OCI-M1 (cell line): ENCODE measurements around the gene RAD23A.
"Not testable (repeated sequence)": the region's sequence is repeated elsewhere in the genome, so short reads cannot be mapped to it uniquely, and the experiment has no call there.

Experiments used
- DNase-seq: peaks from one replicate; lab custom pipeline; 2025; lab: John Stamatoyannopoulos, UW

The RAD23A gene

DNA sequence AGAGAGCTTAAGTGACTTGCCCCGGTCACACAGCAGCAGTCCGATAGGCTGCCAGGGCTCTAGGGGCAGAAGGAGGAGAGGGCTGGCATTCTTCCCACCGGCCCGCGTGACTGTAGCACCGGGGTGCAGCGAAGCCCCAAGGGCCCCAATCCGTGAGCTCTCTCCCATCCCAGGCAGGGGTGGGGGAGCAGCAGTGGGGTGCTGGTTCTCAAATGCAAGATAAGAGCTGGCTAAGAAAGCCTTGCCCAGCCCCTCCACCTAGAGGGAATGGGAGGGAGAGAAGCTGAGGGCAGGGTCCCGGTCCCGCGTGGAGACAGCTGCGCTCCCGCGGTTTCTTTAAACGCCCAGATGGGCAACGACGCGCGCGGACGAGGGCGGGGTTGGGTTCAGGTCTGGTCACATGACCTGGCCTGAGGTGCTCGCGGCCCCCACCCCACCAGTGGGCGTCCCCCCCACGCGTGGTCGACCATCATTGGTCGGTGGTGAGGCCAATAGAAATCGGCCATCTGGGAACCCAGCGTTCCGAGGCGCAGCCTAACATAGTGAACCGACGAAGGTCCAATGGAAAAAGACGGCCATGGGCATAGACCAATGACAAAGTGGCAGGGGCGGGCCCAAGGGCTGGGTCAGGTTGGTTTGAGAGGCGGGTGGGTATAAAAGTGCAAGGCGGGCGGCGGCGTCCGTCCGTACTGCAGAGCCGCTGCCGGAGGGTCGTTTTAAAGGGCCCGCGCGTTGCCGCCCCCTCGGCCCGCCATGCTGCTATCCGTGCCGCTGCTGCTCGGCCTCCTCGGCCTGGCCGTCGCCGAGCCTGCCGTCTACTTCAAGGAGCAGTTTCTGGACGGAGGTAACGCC is 7.5 kb upstream of the RAD23A start, which contains the start of gene CALR:
CALR (plus strand) TSS at position 683 of the 852 bp plus-strand sequence; CDS start at position 754, 71 bp downstream.
- DNase-seq, result peak; percentile 98

- DNase-seq, result no peak
Observed at GRCh38 chr19:12938779-12939601, 6.7 kb upstream of the RAD23A start.

DNA sequence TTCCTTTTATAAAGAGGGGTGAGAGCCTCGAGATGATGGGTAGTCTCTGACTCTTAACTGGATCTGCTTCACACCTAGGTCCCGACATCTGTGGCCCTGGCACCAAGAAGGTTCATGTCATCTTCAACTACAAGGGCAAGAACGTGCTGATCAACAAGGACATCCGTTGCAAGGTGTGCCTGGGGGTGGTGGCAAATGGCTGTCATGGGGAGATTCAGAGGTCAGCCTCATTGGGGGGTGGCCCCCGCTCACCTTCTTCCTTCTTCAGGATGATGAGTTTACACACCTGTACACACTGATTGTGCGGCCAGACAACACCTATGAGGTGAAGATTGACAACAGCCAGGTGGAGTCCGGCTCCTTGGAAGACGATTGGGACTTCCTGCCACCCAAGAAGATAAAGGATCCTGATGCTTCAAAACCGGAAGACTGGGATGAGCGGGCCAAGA is 5.7 kb upstream of the RAD23A start:
- DNase-seq, result no peak

GRCh38 chr19:12940897-12941296 is 4.8 kb upstream of the RAD23A start:
- DNase-seq, result no peak

- no peak for DNase-seq
Observed at GRCh38 chr19:12943437-12944044, 2.1 kb upstream of the RAD23A start.

DNA sequence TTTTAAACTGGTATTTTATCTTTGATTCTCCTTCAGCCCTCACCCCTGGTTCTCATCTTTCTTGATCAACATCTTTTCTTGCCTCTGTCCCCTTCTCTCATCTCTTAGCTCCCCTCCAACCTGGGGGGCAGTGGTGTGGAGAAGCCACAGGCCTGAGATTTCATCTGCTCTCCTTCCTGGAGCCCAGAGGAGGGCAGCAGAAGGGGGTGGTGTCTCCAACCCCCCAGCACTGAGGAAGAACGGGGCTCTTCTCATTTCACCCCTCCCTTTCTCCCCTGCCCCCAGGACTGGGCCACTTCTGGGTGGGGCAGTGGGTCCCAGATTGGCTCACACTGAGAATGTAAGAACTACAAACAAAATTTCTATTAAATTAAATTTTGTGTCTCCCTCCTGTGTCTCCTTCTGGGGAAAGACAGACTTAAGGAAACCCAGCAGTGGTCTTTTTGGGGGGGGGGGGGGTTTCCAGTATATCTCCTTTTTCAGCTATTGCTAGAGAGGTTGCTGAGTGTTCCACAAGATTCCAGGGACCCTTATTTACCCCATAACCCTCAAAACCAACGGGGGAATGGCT is 1.5 kb upstream of the RAD23A start:
- DNase-seq, result no peak

GRCh38 chr19:12946092-12946721 is 545 bp downstream of the RAD23A start:
- DNase-seq, result peak; percentile 44

GRCh38 chr19:12946731-12947496 is 1.3 kb downstream of the RAD23A start:
- no peak for DNase-seq

GRCh38 chr19:12947702-12948611 is 2.3 kb downstream of the RAD23A start:
- DNase-seq, result no peak

DNA sequence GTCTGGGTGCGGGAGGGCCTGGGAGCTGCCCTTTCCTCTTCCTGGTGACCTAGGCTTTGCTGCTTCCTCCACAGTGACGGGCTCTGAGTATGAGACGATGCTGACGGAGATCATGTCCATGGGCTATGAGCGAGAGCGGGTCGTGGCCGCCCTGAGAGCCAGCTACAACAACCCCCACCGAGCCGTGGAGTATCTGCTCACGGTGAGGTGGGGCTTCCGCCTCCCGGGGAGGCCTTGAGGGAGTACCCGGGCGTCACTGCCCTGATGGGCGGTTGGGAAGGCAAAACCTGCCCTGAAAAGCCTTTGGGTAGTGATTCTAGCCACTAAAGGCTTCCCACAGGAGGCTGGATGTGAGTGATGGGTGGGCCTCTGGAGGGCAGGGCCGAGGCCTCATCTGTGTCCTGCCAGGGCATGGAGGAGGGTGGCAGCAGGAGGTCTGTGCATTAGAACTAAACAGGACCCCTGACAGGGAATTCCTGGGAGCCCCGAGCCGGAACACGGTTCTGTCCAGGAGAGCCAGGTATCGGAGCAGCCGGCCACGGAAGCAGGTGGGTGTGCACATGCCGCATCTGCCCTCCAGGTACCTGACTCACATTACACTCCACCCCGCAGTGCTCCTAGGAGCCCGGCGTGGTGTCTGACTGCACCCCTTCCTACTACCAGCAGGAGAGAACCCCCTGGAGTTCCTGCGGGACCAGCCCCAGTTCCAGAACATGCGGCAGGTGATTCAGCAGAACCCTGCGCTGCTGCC is 3.1 kb downstream of the RAD23A start:
- no peak for DNase-seq

GRCh38 chr19:12949363-12950283 is 4.0 kb downstream of the RAD23A start:
- no peak for DNase-seq

DNA sequence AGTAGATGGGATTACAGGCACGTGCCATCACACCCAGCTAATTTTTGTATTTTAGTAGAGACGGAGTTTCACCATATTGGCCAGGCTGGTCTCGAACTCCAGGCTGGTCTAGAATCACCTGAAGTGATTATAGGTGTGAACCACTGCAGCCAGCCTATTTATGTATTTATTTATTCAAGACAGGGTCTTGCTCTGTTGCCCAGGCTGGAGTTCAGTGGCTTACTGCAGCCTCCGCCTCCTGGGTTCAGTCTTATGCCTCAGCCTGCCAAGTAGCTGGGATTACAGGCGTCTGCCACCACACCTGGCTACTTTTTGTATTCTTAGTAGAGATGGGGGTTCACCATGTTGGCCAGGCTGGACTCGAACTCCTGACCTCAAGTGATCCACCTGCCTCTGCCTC is 6.4 kb downstream of the RAD23A start:
- DNase-seq, result not testable (repeated sequence)

DNA sequence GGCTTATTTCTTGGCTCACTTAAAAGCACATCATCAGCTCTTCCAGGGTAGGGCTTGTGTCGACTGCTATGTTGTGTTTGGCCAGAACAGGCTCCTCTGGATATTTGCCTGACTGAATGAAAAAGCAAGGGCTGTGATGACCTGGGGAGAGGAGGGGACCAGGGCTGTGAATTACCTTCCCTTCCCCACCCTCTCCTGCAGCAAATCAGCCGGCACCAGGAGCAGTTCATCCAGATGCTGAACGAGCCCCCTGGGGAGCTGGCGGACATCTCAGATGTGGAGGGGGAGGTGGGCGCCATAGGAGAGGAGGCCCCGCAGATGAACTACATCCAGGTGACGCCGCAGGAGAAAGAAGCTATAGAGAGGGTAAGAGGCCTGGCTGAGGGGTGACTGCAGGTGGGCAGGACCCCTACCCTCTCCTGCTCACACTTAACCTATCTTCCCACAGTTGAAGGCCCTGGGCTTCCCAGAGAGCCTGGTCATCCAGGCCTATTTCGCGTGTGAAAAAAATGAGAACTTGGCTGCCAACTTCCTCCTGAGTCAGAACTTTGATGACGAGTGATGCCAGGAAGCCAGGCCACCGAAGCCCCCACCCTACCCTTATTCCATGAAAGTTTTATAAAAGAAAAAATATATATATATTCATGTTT is 7.0 kb downstream of the RAD23A start:
- DNase-seq, result no peak

DNA sequence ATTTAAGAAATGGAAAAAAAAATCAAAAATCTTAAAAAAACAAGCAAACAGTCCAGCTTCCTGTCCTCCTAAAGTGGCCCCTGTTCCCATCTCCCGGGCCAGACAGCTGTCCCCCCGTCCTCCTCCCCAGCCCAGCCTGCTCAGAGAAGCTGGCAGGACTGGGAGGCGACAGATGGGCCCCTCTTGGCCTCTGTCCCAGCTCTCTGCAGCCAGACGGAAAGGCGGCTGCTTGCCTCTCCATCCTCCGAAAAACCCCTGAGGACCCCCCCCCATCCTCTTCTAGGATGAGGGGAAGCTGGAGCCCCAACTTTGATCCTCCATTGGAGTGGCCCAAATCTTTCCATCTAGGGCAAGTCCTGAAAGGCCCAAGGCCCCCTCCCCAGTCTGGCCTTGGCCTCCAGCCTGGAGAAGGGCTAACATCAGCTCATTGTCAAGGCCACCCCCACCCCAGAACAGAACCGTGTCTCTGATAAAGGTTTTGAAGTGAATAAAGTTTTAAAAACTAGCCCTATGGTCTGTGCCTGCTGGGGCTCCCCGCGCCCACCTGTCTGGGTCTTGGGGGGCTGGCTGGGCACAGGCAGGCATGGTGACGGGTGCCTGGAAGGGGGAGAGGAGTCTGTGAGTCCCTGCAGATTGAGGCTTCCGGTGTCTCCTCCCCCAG is 7.6 kb downstream of the RAD23A start:
- no peak for DNase-seq

- DNase-seq, result no peak
Observed at GRCh38 chr19:12953799-12954611, 8.3 kb downstream of the RAD23A start.

GRCh38 chr19:12954612-12954962 is 8.9 kb downstream of the RAD23A start:
- no peak for DNase-seq
